Fibroblast of mammary gland (primary cell): ENCODE measurements around the gene CMKLR1.

Source experiments
- DNase-seq: peaks from one replicate; pipeline ENCODE4 v3.0.0-alpha.2; 2010; ENCODE audit warnings: low read depth
- H3K4me3 ChIP-seq: 2 replicates; pipeline ENCODE4 v1.5.1; 2011; ENCODE audit warnings: low read depth, mild to moderate bottlenecking, low read length, moderate library complexity; ENCODE audit not compliant: control insufficient read depth
- TF ChIP-seq, protein P1 (sequence below): conservative IDR thresholded peaks from 2 replicates; pipeline ENCODE4 v1.5.1; 2011; ENCODE audit warnings: low read depth, low read length, inconsistent platforms; ENCODE audit not compliant: control insufficient read depth, insufficient read depth

CMKLR1 gene

DNA sequence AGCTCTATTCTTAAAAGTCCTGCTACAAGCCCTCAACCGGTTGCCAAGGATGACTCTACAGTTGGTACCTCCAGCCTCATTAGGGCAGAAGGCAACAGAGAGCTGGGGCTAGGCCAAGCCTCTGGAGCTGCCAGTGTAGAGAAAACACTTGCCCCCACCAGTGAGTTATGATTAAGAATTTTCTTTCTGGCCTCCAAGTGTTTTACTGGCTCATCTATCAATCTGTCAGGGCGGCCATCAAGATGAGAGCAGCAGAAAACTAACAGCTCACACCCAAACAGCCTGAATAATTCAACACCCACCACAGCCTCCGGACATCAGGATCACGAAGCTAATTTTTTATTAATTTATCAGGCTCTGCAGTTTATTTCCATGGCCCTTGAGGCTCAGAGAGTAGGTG, 40.7 kb upstream of the CMKLR1 start:
- no peak for DNase-seq
- no peak overlapping the region for H3K4me3 ChIP-seq
- TF ChIP-seq, protein P1, sequence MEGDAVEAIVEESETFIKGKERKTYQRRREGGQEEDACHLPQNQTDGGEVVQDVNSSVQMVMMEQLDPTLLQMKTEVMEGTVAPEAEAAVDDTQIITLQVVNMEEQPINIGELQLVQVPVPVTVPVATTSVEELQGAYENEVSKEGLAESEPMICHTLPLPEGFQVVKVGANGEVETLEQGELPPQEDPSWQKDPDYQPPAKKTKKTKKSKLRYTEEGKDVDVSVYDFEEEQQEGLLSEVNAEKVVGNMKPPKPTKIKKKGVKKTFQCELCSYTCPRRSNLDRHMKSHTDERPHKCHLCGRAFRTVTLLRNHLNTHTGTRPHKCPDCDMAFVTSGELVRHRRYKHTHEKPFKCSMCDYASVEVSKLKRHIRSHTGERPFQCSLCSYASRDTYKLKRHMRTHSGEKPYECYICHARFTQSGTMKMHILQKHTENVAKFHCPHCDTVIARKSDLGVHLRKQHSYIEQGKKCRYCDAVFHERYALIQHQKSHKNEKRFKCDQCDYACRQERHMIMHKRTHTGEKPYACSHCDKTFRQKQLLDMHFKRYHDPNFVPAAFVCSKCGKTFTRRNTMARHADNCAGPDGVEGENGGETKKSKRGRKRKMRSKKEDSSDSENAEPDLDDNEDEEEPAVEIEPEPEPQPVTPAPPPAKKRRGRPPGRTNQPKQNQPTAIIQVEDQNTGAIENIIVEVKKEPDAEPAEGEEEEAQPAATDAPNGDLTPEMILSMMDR: no peak

DNA sequence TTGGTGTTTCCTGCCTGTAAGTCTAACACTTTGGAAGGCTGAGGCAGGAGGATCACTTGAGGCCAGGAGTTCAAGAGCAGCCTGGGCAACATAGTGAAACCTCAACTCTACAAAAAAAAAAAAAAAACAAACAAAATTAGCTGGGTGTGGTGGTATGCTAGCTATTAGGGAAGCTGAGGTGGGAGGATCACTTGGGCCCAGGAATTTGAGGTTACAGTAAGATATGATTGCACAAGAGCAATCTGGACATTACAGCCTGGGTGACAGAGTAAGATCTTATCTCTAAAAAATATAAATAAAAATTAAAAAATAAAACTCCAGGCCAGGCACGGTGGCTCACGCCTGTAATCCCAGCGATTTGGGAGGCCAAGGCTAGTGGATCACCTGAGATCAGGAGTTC, 39.8 kb upstream of the CMKLR1 start:
- DNase-seq: no peak
- TF ChIP-seq, protein P1: no peak
- H3K4me3 ChIP-seq: no peak overlapping the region

DNA sequence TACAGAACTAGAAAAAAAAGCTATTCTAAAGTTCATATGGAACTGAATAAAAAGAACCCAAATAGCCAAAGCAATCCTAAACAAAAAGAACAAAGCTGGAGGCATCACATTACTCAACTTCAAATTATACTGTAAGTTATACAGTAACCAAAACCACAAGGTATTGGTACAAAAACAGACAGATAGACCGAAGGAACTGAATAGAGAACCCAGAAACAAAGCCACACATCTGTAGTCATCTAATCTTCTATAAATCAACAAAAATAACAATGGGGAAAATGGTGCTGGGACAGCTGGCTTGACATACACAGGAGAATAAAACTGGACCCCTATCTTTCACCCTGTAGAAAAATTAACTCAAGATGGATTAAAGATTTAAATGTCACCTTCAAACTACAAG, 38.1 kb upstream of the CMKLR1 start:
- no peak overlapping the region for H3K4me3 ChIP-seq
- TF ChIP-seq, protein P1: no peak
- DNase-seq: no peak

DNA sequence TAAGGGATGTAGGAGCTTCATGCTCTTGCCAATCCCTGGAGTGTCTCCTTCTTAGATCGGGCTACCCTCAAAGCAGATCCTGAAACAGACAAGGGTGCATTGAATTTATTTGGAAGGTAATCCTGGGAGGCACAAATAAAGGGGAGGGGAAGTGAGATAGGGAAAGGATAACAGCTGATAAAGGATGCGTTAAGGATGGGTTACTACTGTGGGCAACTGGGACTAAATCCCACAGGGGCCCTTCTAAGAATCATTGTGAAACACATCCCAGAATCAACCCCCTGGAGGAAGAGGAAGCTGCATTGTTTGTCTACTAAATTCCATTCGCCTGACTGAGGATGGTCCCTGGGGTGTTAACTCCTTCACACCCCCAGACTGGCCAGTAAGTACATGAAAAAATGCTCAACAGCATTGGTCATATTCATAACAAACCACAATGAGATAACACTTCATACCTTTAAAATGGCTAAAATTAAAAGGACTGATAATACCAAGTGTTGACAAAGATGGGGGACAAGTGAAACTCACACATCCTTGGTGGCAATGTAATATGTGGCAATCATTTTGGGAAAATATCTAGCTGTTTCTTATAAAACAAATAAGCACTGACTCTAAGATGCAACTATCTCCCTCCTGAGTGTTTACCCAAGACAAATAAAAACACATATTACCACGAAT, 37.0 kb upstream of the CMKLR1 start:
- peak; percentile 41 for DNase-seq

DNA sequence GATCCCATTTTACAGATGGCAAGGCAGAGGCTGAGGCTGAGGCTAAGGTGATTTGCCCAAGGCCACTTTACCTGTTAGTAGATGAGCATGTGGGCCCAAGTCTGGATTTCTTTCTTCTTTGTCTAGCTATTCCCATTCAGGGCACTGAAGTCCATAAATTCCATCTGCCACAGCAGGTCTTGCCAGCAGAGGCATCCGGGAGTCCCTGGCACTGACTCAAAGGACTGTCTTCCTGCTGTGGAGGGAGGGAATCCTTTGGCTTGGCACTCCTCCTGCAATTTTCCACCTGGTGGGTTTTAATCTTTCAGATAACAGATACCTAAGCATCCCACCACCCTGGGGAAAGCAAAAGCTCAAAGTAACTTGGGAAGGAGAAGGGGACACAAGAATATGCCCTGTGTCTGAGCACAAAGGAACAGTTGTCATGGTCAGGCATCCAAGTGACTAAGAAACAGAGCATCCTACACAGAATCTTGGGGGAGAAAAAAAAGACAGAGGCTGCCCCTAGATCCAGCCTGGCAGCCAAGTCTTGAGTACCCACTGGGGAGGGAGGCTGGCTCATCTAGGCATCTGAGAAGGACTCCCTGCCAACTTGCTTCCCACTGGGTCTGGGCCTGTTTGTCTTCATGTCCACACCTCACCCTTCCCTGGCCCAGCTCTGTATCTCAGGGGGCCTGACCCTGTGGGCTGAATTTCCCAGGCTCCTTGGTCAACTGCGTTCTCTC, 35.6 kb upstream of the CMKLR1 start:
- H3K4me3 ChIP-seq: no peak overlapping the region
- no peak for DNase-seq
- TF ChIP-seq, protein P1: no peak

More for the DNA sequence above, 37.0 kb upstream of the CMKLR1 start:
- TF ChIP-seq, protein P1: no peak
- no peak overlapping the region for H3K4me3 ChIP-seq

DNA sequence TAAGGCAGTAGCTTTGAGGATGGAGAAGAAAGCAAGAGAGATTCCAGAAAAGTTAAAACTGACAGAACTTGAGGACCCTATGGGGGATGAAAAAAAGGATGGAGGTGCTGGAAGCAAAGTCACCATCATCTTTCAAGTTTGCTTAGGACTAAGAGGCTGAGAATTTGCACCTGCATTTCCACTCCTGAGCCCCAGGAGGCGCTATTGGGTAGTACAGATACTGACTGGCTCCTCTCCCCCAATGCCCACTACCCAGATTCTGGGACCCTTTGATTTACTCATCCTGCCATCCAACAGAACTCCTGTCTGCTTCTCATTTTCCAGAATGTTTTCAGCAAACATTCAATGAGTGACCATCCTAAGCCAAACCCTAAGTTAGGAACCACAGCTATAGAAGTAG, 34.0 kb upstream of the CMKLR1 start:
- TF ChIP-seq, protein P1: peak; percentile 29
- no peak for DNase-seq
- H3K4me3 ChIP-seq: no peak overlapping the region
